ENCODE data around the gene CPT2.

CPT2 gene

GRCh38 chr1:53220171-53220961 is 23.7 kb downstream of the CPT2 start, which contains the start of gene CZIB:
TSS of gene CZIB (minus strand) at chr1:53220634. CDS start at chr1:53220575, 59 bp downstream.
- DNase-seq = peak; percentile 90

GRCh38 chr1:53220962-53221286 is 24.3 kb downstream of the CPT2 start:
- no peak for DNase-seq

GRCh38 chr1:53237638-53238037 is 41.0 kb downstream of the CPT2 start:
- DNase-seq = no peak

- peak; percentile 81 for DNase-seq
Measured at GRCh38 chr1:53238197-53239155, 41.9 kb downstream of the CPT2 start, which contains the start of gene MAGOH. TSS of gene MAGOH (minus strand) at chr1:53238518. CDS start at chr1:53238448, 70 bp downstream.

- no peak for DNase-seq
Measured at GRCh38 chr1:53241828-53242227, 45.2 kb downstream of the CPT2 start.

GRCh38 chr1:53242381-53242780 is 45.8 kb downstream of the CPT2 start:
- no peak for DNase-seq

GRCh38 chr1:53244141-53244540 is 47.5 kb downstream of the CPT2 start:
- no peak for DNase-seq

- no peak for DNase-seq
Measured at GRCh38 chr1:53246261-53247134, 49.9 kb downstream of the CPT2 start.

- DNase-seq = no peak
Measured at GRCh38 chr1:53249706-53250105, 53.1 kb downstream of the CPT2 start.

GRCh38 chr1:53250325-53250724 is 53.7 kb downstream of the CPT2 start:
- no peak for DNase-seq

GRCh38 chr1:53254011-53254640 is 57.5 kb downstream of the CPT2 start:
- DNase-seq = no peak

- no peak for DNase-seq
Measured at GRCh38 chr1:53255031-53255430, 58.4 kb downstream of the CPT2 start.

GRCh38 chr1:53256511-53257453 is 60.2 kb downstream of the CPT2 start:
- DNase-seq = no peak

- DNase-seq = no peak
Measured at GRCh38 chr1:53257454-53258081, 60.9 kb downstream of the CPT2 start.

- DNase-seq = no peak
Measured at GRCh38 chr1:53258216-53258615, 61.6 kb downstream of the CPT2 start.

GRCh38 chr1:53259932-53260331 is 63.3 kb downstream of the CPT2 start:
- no peak for DNase-seq

GRCh38 chr1:53260631-53261247 is 64.1 kb downstream of the CPT2 start:
- DNase-seq = no peak

GRCh38 chr1:53262000-53262399 is 65.4 kb downstream of the CPT2 start:
- no peak for DNase-seq
